A549 (cell line): ENCODE results near the gene FAF1. TPM values are rescaled to one million over a fixed set of nuclear protein-coding genes. Genes with fewer than 3 reads are reported as not detected.

Experiments
- ATAC-seq, 2 experiments: fragments of 200-7000 bp in 1 of 2; fragments of >200 bp in 1 of 2; cut with Nextera tagmentation in 1 of 2; cut with Tn5 transposase in 1 of 2; 3 replicates each; pipeline versions ENCODE4 v1.8.0 to v1.9.1; 2018 to 2020; ENCODE audit warnings: mild to moderate bottlenecking in 1 of 2, moderate library complexity in 1 of 2
- CTCF ChIA-PET: fragments of 300-600 bp; sonication (Branson Sonifier 250); formaldehyde crosslinking; extraction: SDS; loops from one replicate; lab custom pipeline; 2021; ENCODE audit warnings: antibody characterized with exemption, inconsistent platforms; lab: Yijun Ruan, JAX
- POLR2A ChIA-PET: fragments of 350-600 bp; formaldehyde crosslinking; extraction: SDS; loops from one replicate; lab custom pipeline; 2021; ENCODE audit warnings: antibody characterized with exemption, inconsistent platforms; lab: Yijun Ruan, JAX
- DNase-seq, 2 experiments: peaks; one replicate each; pipeline versions ENCODE4 v3.0.0 to v3.0.0-alpha.2; 2011 to 2016; ENCODE audit warnings: low read depth in 1 of 2, low spot score in 1 of 2
- FAIRE-seq: peaks from 2 replicates; lab custom pipeline; 2011; peaks lifted over from hg19 to GRCh38; lab: Jason Lieb, UNC
- H3K27ac ChIP-seq, 2 experiments: fragments of >200 bp; sonication (Bioruptor Twin); formaldehyde crosslinking; 3 replicates each; pipeline ENCODE4 v1.5.1; 2016 to 2017
- H3K4me1 ChIP-seq: fragments of >200 bp; sonication (Bioruptor Twin); formaldehyde crosslinking; 3 replicates; pipeline ENCODE4 v1.6.1; 2016
- H3K4me2 ChIP-seq: fragments of >200 bp; sonication (Bioruptor Twin); formaldehyde crosslinking; 3 replicates; pipeline ENCODE4 v1.6.1; 2016
- H3K4me3 ChIP-seq: fragments of >200 bp; sonication (Bioruptor Twin); formaldehyde crosslinking; 3 replicates; pipeline ENCODE4 v1.5.1; 2016
- H3K9me3 ChIP-seq: fragments of >200 bp; sonication (Bioruptor Twin); formaldehyde crosslinking; 3 replicates; pipeline ENCODE4 v1.6.1; 2016
- BCL3 ChIP-seq: fragments of >200 bp; sonication (Bioruptor Twin); formaldehyde crosslinking; IDR thresholded peaks from 3 replicates; pipeline ENCODE4 v1.6.1; 2016
- CBX8 ChIP-seq: fragments of 200-600 bp; sonication (generic); IDR thresholded peaks from 2 replicates; pipeline ENCODE4 v1.6.1; 2016
- CEBPB ChIP-seq, 2 experiments: fragments of >200 bp in 1 of 2; sonication (Bioruptor Twin) in 1 of 2; formaldehyde crosslinking in 1 of 2; IDR thresholded peaks; 2 replicates each; pipeline ENCODE4 v1.6.1; 2012 to 2016
- CHD4 ChIP-seq: fragments of 200-600 bp; sonication (generic); IDR thresholded peaks from 2 replicates; pipeline ENCODE4 v1.6.1; 2016; ENCODE audit warnings: antibody characterized with exemption, mild to moderate bottlenecking, borderline replicate concordance
- FOXS1 ChIP-seq: fragments of 250-450 bp; sonication (Bioruptor Pico); IDR thresholded peaks from 2 replicates; pipeline ENCODE4 v1.5.0; 2020; ENCODE audit warnings: mild to moderate bottlenecking, moderate library complexity
- GATA3 ChIP-seq: IDR thresholded peaks from 2 replicates; pipeline ENCODE4 v1.6.1; 2012; ENCODE audit warnings: borderline replicate concordance
- HDAC2 ChIP-seq: fragments of 200-600 bp; sonication (generic); IDR thresholded peaks from 2 replicates; pipeline ENCODE4 v1.6.1; 2016
- HOXB13 ChIP-seq: fragments of 250-450 bp; sonication (Bioruptor Pico); IDR thresholded peaks from 2 replicates; pipeline ENCODE4 v1.5.0; 2020; ENCODE audit warnings: low read depth, mild to moderate bottlenecking, moderate library complexity
- KDM5A ChIP-seq: fragments of 200-600 bp; sonication (generic); IDR thresholded peaks from 2 replicates; pipeline ENCODE4 v1.6.1; 2016; ENCODE audit warnings: antibody characterized with exemption, mild to moderate bottlenecking
- MAX ChIP-seq: IDR thresholded peaks from 2 replicates; pipeline ENCODE4 v1.6.1; 2012
- NFE2L2 ChIP-seq: fragments of 150-350 bp; conservative IDR thresholded peaks from 2 replicates; pipeline ENCODE4 v1.6.1; 2014; ENCODE audit warnings: low read length
- NR3C1 ChIP-seq: fragments of >200 bp; sonication (Bioruptor Twin); formaldehyde crosslinking; IDR thresholded peaks from 3 replicates; pipeline ENCODE4 v1.6.1; 2017
- PHF8 ChIP-seq: fragments of 200-600 bp; sonication (generic); IDR thresholded peaks from 2 replicates; pipeline ENCODE4 v1.6.1; 2016; ENCODE audit warnings: low read depth, mild to moderate bottlenecking, antibody characterized with exemption, moderate library complexity, borderline replicate concordance
- POLR2A ChIP-seq: IDR thresholded peaks from 2 replicates; pipeline ENCODE4 v1.6.1; 2012; ENCODE audit warnings: mild to moderate bottlenecking, low read length
- POLR2AphosphoS2 ChIP-seq: conservative IDR thresholded peaks from 2 replicates; pipeline ENCODE4 v1.6.1; 2012; ENCODE audit warnings: low read length, improper control_type of control experiment, inconsistent platforms
- SREBF2 ChIP-seq: fragments of 450-650 bp; IDR thresholded peaks from 2 replicates; pipeline ENCODE4 v1.6.1; 2014; ENCODE audit warnings: mild to moderate bottlenecking, moderate library complexity
- TP53 ChIP-seq: fragments of 250-450 bp; sonication (Bioruptor Pico); IDR thresholded peaks from 2 replicates; pipeline ENCODE4 v1.5.0; 2021; ENCODE audit warnings: mild to moderate bottlenecking, moderate library complexity
- ZC3H11A ChIP-seq: fragments of 450-650 bp; IDR thresholded peaks from 2 replicates; pipeline ENCODE4 v1.6.1; 2014; ENCODE audit warnings: antibody characterized with exemption, mild to moderate bottlenecking
- ZNF302 ChIP-seq: fragments of 250-450 bp; sonication (Bioruptor Pico); IDR thresholded peaks from 2 replicates; pipeline ENCODE4 v1.9.0; 2021; ENCODE audit warnings: inconsistent platforms, mild to moderate bottlenecking, moderate library complexity
- ZSCAN20 ChIP-seq: fragments of 250-450 bp; sonication (Bioruptor Pico); IDR thresholded peaks from 2 replicates; pipeline ENCODE4 v1.8.0; 2022; ENCODE audit warnings: mild to moderate bottlenecking, moderate library complexity
- WGBS: methylation state at CpG from one replicate; pipeline ENCODE4 v1.1.6; 2017; ENCODE audit errors: missing lambda C conversion rate; 5-methylcytosine and 5-hydroxymethylcytosine counted together
- polyA plus RNA-seq, 4 experiments: library from polyadenylated mRNA; depleted of rRNA in 3 of 4; stranded (reverse); fragments of >200 nt; fragmentation: RNase III in 1 of 4; extraction: RNeasy Plus Mini Kit Qiagen cat#74134 plus additional on column Dnase treatment in 1 of 4; gene quantifications; 2 replicates in 3 of 4; 3 replicates in 1 of 4; pipeline ENCODE4 v1.2.3, GENCODE V29; 2011 to 2017
- TF ChIP-seq, protein P1 (sequence below): fragments of 150-350 bp; IDR thresholded peaks from 2 replicates; pipeline ENCODE4 v1.6.1; 2014; ENCODE audit warnings: low read depth, mild to moderate bottlenecking, low read length
- TF ChIP-seq, protein P2 (sequence below): IDR thresholded peaks from 2 replicates; pipeline ENCODE4 v1.6.1; 2012

The FAF1 gene
- polyA plus RNA-seq, 2 of the 4 experiments (the other 2 are of a cell fraction): 31.7 to 46.2 TPM

DNA sequence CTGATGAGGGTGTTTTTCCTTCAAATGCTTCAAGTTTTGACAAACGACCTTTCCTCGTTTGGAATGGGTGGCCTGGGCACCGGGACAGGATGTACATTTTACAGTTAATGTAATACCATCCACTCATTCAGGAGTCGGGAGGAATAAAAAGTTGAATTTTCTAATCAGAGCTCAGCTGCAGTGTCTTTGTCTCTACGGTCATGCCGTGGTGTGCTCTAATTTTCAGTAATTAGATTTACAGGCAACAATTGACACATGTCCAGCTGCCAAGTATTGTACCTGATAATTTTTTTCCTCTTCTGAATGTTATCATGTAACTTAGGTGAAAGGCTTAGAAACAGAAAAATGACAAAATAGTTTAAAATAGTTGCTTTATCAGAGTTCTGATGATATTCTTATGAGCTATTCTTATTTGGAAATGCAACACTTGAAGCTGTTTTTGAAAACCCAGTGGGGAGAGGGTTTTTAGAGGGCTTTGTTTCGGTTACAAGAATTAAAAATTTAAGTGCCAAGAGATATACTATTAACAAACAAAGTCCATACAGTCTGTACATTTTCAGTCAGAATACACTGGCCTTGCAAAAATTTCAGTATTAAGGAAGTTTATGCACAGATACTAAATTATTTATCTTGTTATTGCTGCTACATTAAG is 11.0 kb upstream of the FAF1 start:
- no peaks in the 10 kb centered on the region for H3K9me3 ChIP-seq
- DNase-seq: no peak
- H3K4me2 ChIP-seq: peak overlapping the region; percentile 84
- ChIA-PET POLR2A (no interaction called here), CTCF (no interaction called here)
- ATAC-seq: no peak
- WGBS: 2% methylated on average over 7 of the region's 7 CpGs
- H3K4me3 ChIP-seq: peak overlapping the region; percentile 90
- no peak for TF ChIP-seq ZC3H11A
- no peak for TF ChIP-seq TP53
- no peak for TF ChIP-seq SREBF2
- no peak for TF ChIP-seq NFE2L2
- TF ChIP-seq POLR2AphosphoS2: no peak
- TF ChIP-seq FOXS1 (CRISPR knock-in tag): no peak
- TF ChIP-seq ZNF302 (CRISPR knock-in tag): no peak
- TF ChIP-seq, protein P1, sequence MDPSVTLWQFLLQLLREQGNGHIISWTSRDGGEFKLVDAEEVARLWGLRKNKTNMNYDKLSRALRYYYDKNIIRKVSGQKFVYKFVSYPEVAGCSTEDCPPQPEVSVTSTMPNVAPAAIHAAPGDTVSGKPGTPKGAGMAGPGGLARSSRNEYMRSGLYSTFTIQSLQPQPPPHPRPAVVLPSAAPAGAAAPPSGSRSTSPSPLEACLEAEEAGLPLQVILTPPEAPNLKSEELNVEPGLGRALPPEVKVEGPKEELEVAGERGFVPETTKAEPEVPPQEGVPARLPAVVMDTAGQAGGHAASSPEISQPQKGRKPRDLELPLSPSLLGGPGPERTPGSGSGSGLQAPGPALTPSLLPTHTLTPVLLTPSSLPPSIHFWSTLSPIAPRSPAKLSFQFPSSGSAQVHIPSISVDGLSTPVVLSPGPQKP: no peak
- TF ChIP-seq CHD4: no peak
- TF ChIP-seq HDAC2: no peak
- TF ChIP-seq ZSCAN20: no peak
- TF ChIP-seq NR3C1: no peak
- TF ChIP-seq CBX8: no peak
- TF ChIP-seq PHF8: no peak
- TF ChIP-seq BCL3: no peak
- TF ChIP-seq KDM5A: no peak
- TF ChIP-seq GATA3: no peak
- TF ChIP-seq HOXB13 (CRISPR knock-in tag): no peak
- peak overlapping the region; percentile 99 for H3K27ac ChIP-seq
- FAIRE-seq: no peak
- peaks cover 13% of the 10 kb centered on the region; the same call in 2 of the 3 replicates for H3K4me1 ChIP-seq

DNA sequence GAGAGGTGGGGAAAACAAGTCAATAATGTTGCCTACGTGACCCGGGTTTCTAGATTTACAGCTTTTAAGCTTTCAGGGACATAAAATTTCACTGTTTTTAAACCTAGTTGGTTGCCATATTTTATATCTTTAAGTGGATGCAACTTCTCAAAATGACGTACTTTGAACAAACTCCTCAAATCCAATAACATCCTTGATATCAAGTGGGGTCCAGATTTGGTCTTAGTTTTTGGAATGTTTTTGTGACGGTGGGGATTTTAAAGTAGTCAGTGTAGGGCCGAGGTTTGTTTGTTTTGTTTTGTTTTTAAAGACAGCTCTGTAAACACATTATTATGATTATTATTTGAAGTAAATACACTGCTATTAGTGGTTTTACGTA is 10.4 kb upstream of the FAF1 start:
- Histone ChIP-seq H3K27ac (peak overlapping the region; percentile 99), H3K4me1 (peaks cover 13% of the 10 kb centered on the region; the same call in 2 of the 3 replicates), H3K4me2 (peak overlapping the region; percentile 84), H3K4me3 (peak overlapping the region; percentile 90), H3K9me3 (no peaks in the 10 kb centered on the region)
- ATAC-seq (no peak), FAIRE-seq (no peak), DNase-seq (no peak)
- TF ChIP-seq MAX (no peak), ZSCAN20 (no peak), CEBPB (IDR thresholded peaks at IDR 0.05) (no peak), POLR2A (no peak)
- TF ChIP-seq, protein P2, sequence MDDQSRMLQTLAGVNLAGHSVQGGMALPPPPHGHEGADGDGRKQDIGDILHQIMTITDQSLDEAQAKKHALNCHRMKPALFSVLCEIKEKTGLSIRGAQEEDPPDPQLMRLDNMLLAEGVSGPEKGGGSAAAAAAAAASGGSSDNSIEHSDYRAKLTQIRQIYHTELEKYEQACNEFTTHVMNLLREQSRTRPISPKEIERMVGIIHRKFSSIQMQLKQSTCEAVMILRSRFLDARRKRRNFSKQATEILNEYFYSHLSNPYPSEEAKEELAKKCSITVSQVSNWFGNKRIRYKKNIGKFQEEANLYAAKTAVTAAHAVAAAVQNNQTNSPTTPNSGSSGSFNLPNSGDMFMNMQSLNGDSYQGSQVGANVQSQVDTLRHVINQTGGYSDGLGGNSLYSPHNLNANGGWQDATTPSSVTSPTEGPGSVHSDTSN: no peak
- ChIA-PET CTCF (interaction anchor here (1.1 to 2.3 kb wide), 4 partner anchors 10 to 219 kb away, joined by 3 to 9 read pairs (median 4); partner anchors contain the start of gene FAF1), POLR2A (interaction anchor here (0.9 to 3.2 kb wide), 3 partner anchors 8 to 11 kb away, joined by 3 to 29 read pairs (median 15); partner anchors contain the start of gene FAF1)
- 1% methylated on average over 6 of the region's 6 CpGs for WGBS
